ENCODE results near the gene RAI1. TPM values are rescaled to one million over a fixed set of nuclear protein-coding genes. Genes with fewer than 3 reads are reported as not detected.
A peak's percentile ranks its signal among the peaks of the same experiment; 100 is the strongest.

RAI1 gene
- total RNA-seq, 4 donors from 2014 or later, result 17.0 to 36.3 (median 22.3) TPM

- DNase-seq, result no peak
Measured at GRCh38 chr17:17751489-17752088, 70.3 kb downstream of the RAI1 start.

GRCh38 chr17:17752089-17752820 is 71.0 kb downstream of the RAI1 start:
- intact Hi-C loops (cut with DNase I), result no loop called here
- 6% methylated on average over 11 of the region's 57 CpGs for WGBS, 2 donors

More at GRCh38 chr17:17751489-17752088, 70.3 kb downstream of the RAI1 start:
- TF ChIP-seq, protein P1, sequence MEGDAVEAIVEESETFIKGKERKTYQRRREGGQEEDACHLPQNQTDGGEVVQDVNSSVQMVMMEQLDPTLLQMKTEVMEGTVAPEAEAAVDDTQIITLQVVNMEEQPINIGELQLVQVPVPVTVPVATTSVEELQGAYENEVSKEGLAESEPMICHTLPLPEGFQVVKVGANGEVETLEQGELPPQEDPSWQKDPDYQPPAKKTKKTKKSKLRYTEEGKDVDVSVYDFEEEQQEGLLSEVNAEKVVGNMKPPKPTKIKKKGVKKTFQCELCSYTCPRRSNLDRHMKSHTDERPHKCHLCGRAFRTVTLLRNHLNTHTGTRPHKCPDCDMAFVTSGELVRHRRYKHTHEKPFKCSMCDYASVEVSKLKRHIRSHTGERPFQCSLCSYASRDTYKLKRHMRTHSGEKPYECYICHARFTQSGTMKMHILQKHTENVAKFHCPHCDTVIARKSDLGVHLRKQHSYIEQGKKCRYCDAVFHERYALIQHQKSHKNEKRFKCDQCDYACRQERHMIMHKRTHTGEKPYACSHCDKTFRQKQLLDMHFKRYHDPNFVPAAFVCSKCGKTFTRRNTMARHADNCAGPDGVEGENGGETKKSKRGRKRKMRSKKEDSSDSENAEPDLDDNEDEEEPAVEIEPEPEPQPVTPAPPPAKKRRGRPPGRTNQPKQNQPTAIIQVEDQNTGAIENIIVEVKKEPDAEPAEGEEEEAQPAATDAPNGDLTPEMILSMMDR (IDR thresholded peaks at IDR 0.05), result no peak
- no peak for TF ChIP-seq POLR2A (IDR thresholded peaks at IDR 0.05)
- Histone ChIP-seq H3K27me3 (no peaks in the 10 kb centered on the region), H3K4me3 (peak overlapping the region; percentile 20 to 69 (median 52)), H3K27ac (peak overlapping the region; percentile 74 to 93 (median 91)), H3K4me1 (peaks cover 29 to 72% (median 47%) of the 10 kb centered on the region in 3 donors), H3K36me3 (no peaks in the 10 kb centered on the region), H3K9me3 (no peaks in the 10 kb centered on the region)
- 38 to 40% methylated on average over 16 to 17 of the region's 17 CpGs for WGBS, 2 donors
- intact Hi-C loops (cut with DNase I), result no loop called here

DNA sequence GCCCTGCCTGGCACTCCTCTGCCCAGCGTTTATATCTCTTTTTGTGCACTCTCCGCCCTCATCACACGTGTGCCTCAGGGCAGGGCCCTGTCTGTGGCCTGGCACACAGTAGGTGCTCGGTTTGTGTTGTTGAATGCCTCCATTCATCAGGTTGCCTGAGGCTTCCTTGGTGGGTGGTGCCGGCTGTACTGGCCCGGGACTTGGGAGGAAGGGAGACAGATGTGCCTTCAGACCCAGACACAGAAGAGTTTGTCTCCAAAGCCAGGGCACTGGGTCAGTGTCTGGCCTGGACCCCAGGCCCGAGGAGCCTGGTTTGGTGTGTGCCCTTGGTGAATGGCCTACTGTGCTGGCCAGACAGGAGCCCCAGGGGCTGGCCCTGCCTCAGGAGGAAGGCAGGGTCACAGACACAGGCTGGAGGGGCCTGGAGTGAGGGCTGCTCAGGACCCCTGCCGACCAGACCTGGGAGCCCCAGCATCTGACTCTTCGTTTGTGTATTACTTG is 71.6 kb downstream of the RAI1 start:
- Histone ChIP-seq H3K36me3 (peaks cover 0 to 9% (median 0%) of the 10 kb centered on the region in 3 donors), H3K4me3 (peak overlapping the region; percentile 24 to 69 (median 52)), H3K9me3 (no peaks in the 10 kb centered on the region), H3K4me1 (peaks cover 27 to 72% (median 40%) of the 10 kb centered on the region in 3 donors), H3K27me3 (no peaks in the 10 kb centered on the region), H3K27ac (peak overlapping the region; percentile 83 to 93 (median 91))
- DNase-seq, result no peak
- WGBS, 2 donors, result 10 to 14% methylated on average over 5 to 6 of the region's 9 CpGs
- intact Hi-C loops (cut with DNase I), result no loop called here
- TF ChIP-seq, protein P1 (IDR thresholded peaks at IDR 0.05), result no peak
- no peak for TF ChIP-seq POLR2A (IDR thresholded peaks at IDR 0.05)

More at GRCh38 chr17:17752089-17752820, 71.0 kb downstream of the RAI1 start:
- peak in 2 of 4 donors; percentile 17 to 51 for TF ChIP-seq POLR2A (IDR thresholded peaks at IDR 0.05)
- TF ChIP-seq, protein P1 (IDR thresholded peaks at IDR 0.05), result peak in 4 of 6 experiments; percentile 27 to 41 (median 34)
- Histone ChIP-seq H3K27me3 (no peaks in the 10 kb centered on the region), H3K4me1 (peaks cover 29 to 70% (median 42%) of the 10 kb centered on the region in 3 donors), H3K36me3 (peaks cover 0 to 5% (median 0%) of the 10 kb centered on the region in 3 donors), H3K9me3 (no peaks in the 10 kb centered on the region), H3K4me3 (peak overlapping the region; percentile 24 to 69 (median 52)), H3K27ac (peak overlapping the region; percentile 83 to 93 (median 91))
- peak; percentile 88 for DNase-seq

- no peak for DNase-seq
- 69 to 84% methylated on average over 8 to 9 of the region's 11 CpGs for WGBS, 2 donors
- intact Hi-C loops (cut with DNase I), result no loop called here
Measured at GRCh38 chr17:17754719-17755686, 73.7 kb downstream of the RAI1 start.

More at GRCh38 chr17:17754719-17755686, 73.7 kb downstream of the RAI1 start:
- peaks cover 25 to 67% (median 30%) of the 10 kb centered on the region in 3 donors for H3K4me1 ChIP-seq
- H3K27me3 ChIP-seq, result no peaks in the 10 kb centered on the region
- H3K9me3 ChIP-seq, result no peaks in the 10 kb centered on the region
- peaks cover 0 to 21% (median 0%) of the 10 kb centered on the region in 3 donors for H3K36me3 ChIP-seq
- no peak overlapping the region for H3K4me3 ChIP-seq
- peak overlapping the region in 1 of 4 donors; percentile 22 for H3K27ac ChIP-seq
- TF ChIP-seq POLR2A (IDR thresholded peaks at IDR 0.05), result no peak
- TF ChIP-seq, protein P1 (IDR thresholded peaks at IDR 0.05), result no peak

All from esophagus squamous epithelium (tissue), 5 donors.